Tibial nerve (tissue), 4 donors: ENCODE data around the gene RELA. TPM values are rescaled to one million over a fixed set of nuclear protein-coding genes. Genes with fewer than 3 reads are reported as not detected.
"Not testable (repeated sequence)": the region's sequence is repeated elsewhere in the genome, so short reads cannot be mapped to it uniquely, and the experiment has no call there.

Experiments used
- DNase-seq, 2 donors: peaks; one replicate each; pipeline ENCODE4 v3.0.0-alpha.2; 2019; ENCODE audit warnings: low spot score in 2 of 2
- H3K27ac ChIP-seq, 4 donors: fragments of 200-600 bp; sonication (generic) in 3 of 4; one replicate each; pipeline ENCODE4 v1.5.1; 2017 to 2019; ENCODE audit warnings: mild to moderate bottlenecking in 1 of 4
- H3K27me3 ChIP-seq, 2 donors: fragments of 200-600 bp; sonication (generic) in 1 of 2; one replicate each; pipeline versions ENCODE4 v1.5.1 to v1.6.0; 2017 to 2019
- H3K36me3 ChIP-seq, 3 donors: fragments of 200-600 bp; sonication (generic); one replicate each; pipeline ENCODE4 v1.5.1; 2018 to 2019
- H3K4me1 ChIP-seq, 4 donors: fragments of 200-600 bp; sonication (generic) in 3 of 4; one replicate each; pipeline ENCODE4 v1.5.1; 2017 to 2019
- H3K4me3 ChIP-seq, 4 donors: fragments of 200-600 bp; sonication (generic) in 3 of 4; one replicate each; pipeline ENCODE4 v1.5.1; 2017 to 2019; ENCODE audit warnings: mild to moderate bottlenecking in 1 of 4, moderate library complexity in 1 of 4
- H3K9me3 ChIP-seq, 4 donors: fragments of 200-600 bp; sonication (generic) in 3 of 4; one replicate each; pipeline ENCODE4 v1.5.1; 2017 to 2019
- CTCF ChIP-seq, 5 experiments: fragments of 200-600 bp in 3 of 5; fragments of 450-650 bp in 2 of 5; sonication (generic) in 3 of 5; IDR thresholded peaks; one replicate each; pipeline ENCODE4 v1.5.1; 2016 to 2019; ENCODE audit warnings: antibody characterized with exemption in 5 of 5, mild to moderate bottlenecking in 3 of 5, moderate library complexity in 2 of 5
- EP300 ChIP-seq, 2 donors: sonication (generic); formaldehyde crosslinking; IDR thresholded peaks; one replicate each; pipeline ENCODE4 v1.6.1; 2017; ENCODE audit warnings: antibody characterized with exemption in 2 of 2, mild to moderate bottlenecking in 1 of 2
- POLR2A ChIP-seq, 2 donors: fragments of 450-650 bp; IDR thresholded peaks; one replicate each; pipeline ENCODE4 v1.6.1; 2017; ENCODE audit warnings: antibody characterized with exemption in 2 of 2, mild to moderate bottlenecking in 2 of 2, moderate library complexity in 2 of 2
- WGBS, 2 donors: methylation state at CpG; one replicate each; pipeline ENCODE4 v1.1.5; 2018; 5-methylcytosine and 5-hydroxymethylcytosine counted together
- total RNA-seq, 4 donors: library from RNA; depleted of rRNA; stranded (reverse); fragments of >200 nt; gene quantifications; one replicate each; pipeline ENCODE4 v1.1.0, GENCODE V29; 2016

Gene RELA
- total RNA-seq, 4 donors from 2014 or later, result 44.6 to 70.8 (median 51.7) TPM

GRCh38 chr11:65708451-65708850 is 45.7 kb upstream of the RELA start:
- peaks cover 0 to 25% (median 9%) of the 10 kb centered on the region in 4 donors for H3K4me1 ChIP-seq
- no peak overlapping the region for H3K4me3 ChIP-seq
- no peaks in the 10 kb centered on the region for H3K27me3 ChIP-seq
- no peak for DNase-seq
- WGBS, 2 donors, result 83 to 92% methylated on average over 3 to 5 of the region's 5 CpGs
- peaks cover 0 to 7% (median 0%) of the 10 kb centered on the region in 3 donors for H3K36me3 ChIP-seq
- no peak overlapping the region for H3K27ac ChIP-seq
- no peaks in the 10 kb centered on the region for H3K9me3 ChIP-seq
- no peak for TF ChIP-seq EP300 (IDR thresholded peaks at IDR 0.05)
- TF ChIP-seq CTCF (IDR thresholded peaks at IDR 0.05), result no peak
- no peak for TF ChIP-seq POLR2A (IDR thresholded peaks at IDR 0.05)

- not testable (repeated sequence) for H3K36me3 ChIP-seq, H3K4me3 ChIP-seq, H3K27ac ChIP-seq, H3K27me3 ChIP-seq, DNase-seq, H3K9me3 ChIP-seq
- peaks cover 0 to 15% (median 2%) of the 10 kb centered on the region in 4 donors for H3K4me1 ChIP-seq
- WGBS, 2 donors, result 78 to 86% methylated on average over 11 to 12 of the region's 12 CpGs
Observed at GRCh38 chr11:65707002-65707401, 44.3 kb upstream of the RELA start.

GRCh38 chr11:65706303-65706763 is 43.6 kb upstream of the RELA start:
- peak overlapping the region in 2 of 4 donors; percentile 17 to 28 for H3K4me3 ChIP-seq
- not testable (repeated sequence) for H3K27ac ChIP-seq
- peak; percentile 58 to 69 for DNase-seq

GRCh38 chr11:65703846-65704245 is 41.1 kb upstream of the RELA start:
- Histone ChIP-seq H3K27me3 (peaks cover 0 to 4% of the 10 kb centered on the region in 2 donors), H3K36me3 (no peaks in the 10 kb centered on the region), H3K4me1 (peaks cover 0 to 5% (median 2%) of the 10 kb centered on the region in 4 donors), H3K4me3 (no peak overlapping the region), H3K9me3 (no peaks in the 10 kb centered on the region), H3K27ac (no peak overlapping the region)
- DNase-seq, result no peak
- TF ChIP-seq POLR2A (IDR thresholded peaks at IDR 0.05) (no peak), EP300 (IDR thresholded peaks at IDR 0.05) (no peak), CTCF (IDR thresholded peaks at IDR 0.05) (no peak)
- WGBS, 2 donors, result 64 to 66% methylated on average over 4 of the region's 4 CpGs

More at GRCh38 chr11:65706303-65706763, 43.6 kb upstream of the RELA start:
- peaks cover 0 to 13% (median 2%) of the 10 kb centered on the region in 4 donors for H3K4me1 ChIP-seq
- not testable (repeated sequence) for H3K27me3 ChIP-seq, H3K36me3 ChIP-seq, H3K9me3 ChIP-seq
- peak; percentile 59 to 83 (median 75) for TF ChIP-seq CTCF (IDR thresholded peaks at IDR 0.05)
- WGBS, 2 donors, result 11 to 17% methylated on average over 11 to 14 of the region's 14 CpGs

- no peaks in the 10 kb centered on the region for H3K36me3 ChIP-seq
- 88 to 92% methylated on average over 1 of the region's 1 CpG for WGBS, 2 donors
- peaks cover 0 to 5% (median 2%) of the 10 kb centered on the region in 4 donors for H3K4me1 ChIP-seq
- H3K9me3 ChIP-seq, result no peaks in the 10 kb centered on the region
- H3K27me3 ChIP-seq, result peaks cover 0 to 4% of the 10 kb centered on the region in 2 donors
- no peak overlapping the region for H3K4me3 ChIP-seq
- DNase-seq, result no peak
- H3K27ac ChIP-seq, result no peak overlapping the region
- no peak for TF ChIP-seq EP300 (IDR thresholded peaks at IDR 0.05)
- TF ChIP-seq CTCF (IDR thresholded peaks at IDR 0.05), result no peak
- no peak for TF ChIP-seq POLR2A (IDR thresholded peaks at IDR 0.05)
Observed at GRCh38 chr11:65701686-65702085, 39.0 kb upstream of the RELA start.

- Histone ChIP-seq H3K36me3 (no peaks in the 10 kb centered on the region), H3K27me3 (peaks cover 0 to 4% of the 10 kb centered on the region in 2 donors), H3K27ac (no peak overlapping the region), H3K4me1 (peaks cover 0 to 6% (median 0%) of the 10 kb centered on the region in 4 donors), H3K4me3 (no peak overlapping the region), H3K9me3 (no peaks in the 10 kb centered on the region)
- DNase-seq, result no peak
- TF ChIP-seq POLR2A (IDR thresholded peaks at IDR 0.05) (no peak), CTCF (IDR thresholded peaks at IDR 0.05) (no peak), EP300 (IDR thresholded peaks at IDR 0.05) (no peak)
- 83% methylated on average over 3 of the region's 3 CpGs for WGBS, 2 donors
Observed at GRCh38 chr11:65700399-65700798, 37.7 kb upstream of the RELA start.
